Erythroblast (primary cell): ENCODE data around the gene OTOG.

ENCODE experiments used
- GATA1 ChIP-seq: IDR thresholded peaks from 2 replicates; pipeline ENCODE4 v1.6.1; 2011; ENCODE audit warnings: low read depth, mild to moderate bottlenecking, control low read depth, low read length, moderate library complexity
- POLR2A ChIP-seq: IDR thresholded peaks from 2 replicates; pipeline ENCODE4 v1.6.1; 2011; ENCODE audit warnings: mild to moderate bottlenecking, low read length

GRCh38 chr11:17590463-17590862 is 43.4 kb downstream of the OTOG start:
- TF ChIP-seq POLR2A (no peak), GATA1 (no peak)
